NB4 (cell line): ENCODE data around the gene EPHA6.
A peak's percentile ranks its signal among the peaks of the same experiment; 100 is the strongest.

ENCODE experiments used
- DNase-seq: peaks from one replicate; pipeline ENCODE4 v3.0.0; 2010; ENCODE audit warnings: low read depth
- H3K4me3 ChIP-seq: one replicate; pipeline ENCODE4 v1.5.1; 2011; ENCODE audit warnings: mild to moderate bottlenecking, low read depth, low read length, moderate library complexity
- MYC ChIP-seq: IDR thresholded peaks from 2 replicates; pipeline ENCODE4 v1.6.1; 2011; ENCODE audit warnings: low read depth, low read length
- POLR2A ChIP-seq: IDR thresholded peaks from 2 replicates; pipeline ENCODE4 v1.6.1; 2011; ENCODE audit warnings: mild to moderate bottlenecking; ENCODE audit not compliant: insufficient read length; ENCODE audit errors: extremely low read depth
- TF ChIP-seq, protein P1 (sequence below): IDR thresholded peaks from one replicate; pipeline ENCODE4 v1.5.1; 2012; ENCODE audit warnings: low read depth, low read length
- TF ChIP-seq, protein P2 (sequence below): IDR thresholded peaks from 2 replicates; pipeline ENCODE4 v1.6.1; 2011; ENCODE audit warnings: low read depth, low read length

Gene EPHA6

DNA sequence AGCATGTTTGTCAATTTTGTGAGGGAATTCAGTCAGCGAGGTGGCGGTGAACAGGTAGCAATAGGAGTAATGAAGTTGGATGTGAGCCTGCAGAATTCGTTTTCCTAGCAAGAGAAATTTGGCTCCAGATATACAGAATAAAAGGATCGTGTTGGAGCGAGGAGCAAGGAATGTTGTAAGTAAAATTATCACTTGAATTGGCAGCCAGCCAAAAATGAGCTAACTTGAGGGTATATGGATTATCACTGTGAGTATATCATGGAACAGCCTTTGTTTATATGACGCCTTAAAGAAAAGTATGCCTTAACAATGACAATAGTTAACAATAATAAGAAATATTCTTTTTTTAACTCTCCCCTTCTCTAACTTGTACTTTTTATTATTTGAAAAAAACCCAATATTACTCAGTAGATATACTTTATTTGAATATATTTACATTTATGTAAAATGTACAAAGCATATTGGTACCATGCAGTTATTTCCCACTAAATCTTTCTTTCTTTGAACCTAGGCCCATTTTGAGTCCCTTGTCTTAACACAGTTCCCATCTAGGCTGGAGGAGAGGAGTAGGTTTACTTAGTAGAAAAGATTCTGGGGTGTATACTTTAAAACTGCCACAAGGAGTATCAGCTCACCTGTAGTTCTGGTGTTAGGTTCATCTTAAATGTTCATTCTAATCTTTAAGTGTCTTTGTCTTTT lies 29.3 kb downstream of the EPHA6 start:
- no peak overlapping the region for H3K4me3 ChIP-seq
- TF ChIP-seq, protein P1, sequence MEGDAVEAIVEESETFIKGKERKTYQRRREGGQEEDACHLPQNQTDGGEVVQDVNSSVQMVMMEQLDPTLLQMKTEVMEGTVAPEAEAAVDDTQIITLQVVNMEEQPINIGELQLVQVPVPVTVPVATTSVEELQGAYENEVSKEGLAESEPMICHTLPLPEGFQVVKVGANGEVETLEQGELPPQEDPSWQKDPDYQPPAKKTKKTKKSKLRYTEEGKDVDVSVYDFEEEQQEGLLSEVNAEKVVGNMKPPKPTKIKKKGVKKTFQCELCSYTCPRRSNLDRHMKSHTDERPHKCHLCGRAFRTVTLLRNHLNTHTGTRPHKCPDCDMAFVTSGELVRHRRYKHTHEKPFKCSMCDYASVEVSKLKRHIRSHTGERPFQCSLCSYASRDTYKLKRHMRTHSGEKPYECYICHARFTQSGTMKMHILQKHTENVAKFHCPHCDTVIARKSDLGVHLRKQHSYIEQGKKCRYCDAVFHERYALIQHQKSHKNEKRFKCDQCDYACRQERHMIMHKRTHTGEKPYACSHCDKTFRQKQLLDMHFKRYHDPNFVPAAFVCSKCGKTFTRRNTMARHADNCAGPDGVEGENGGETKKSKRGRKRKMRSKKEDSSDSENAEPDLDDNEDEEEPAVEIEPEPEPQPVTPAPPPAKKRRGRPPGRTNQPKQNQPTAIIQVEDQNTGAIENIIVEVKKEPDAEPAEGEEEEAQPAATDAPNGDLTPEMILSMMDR, result no peak
- TF ChIP-seq, protein P2, sequence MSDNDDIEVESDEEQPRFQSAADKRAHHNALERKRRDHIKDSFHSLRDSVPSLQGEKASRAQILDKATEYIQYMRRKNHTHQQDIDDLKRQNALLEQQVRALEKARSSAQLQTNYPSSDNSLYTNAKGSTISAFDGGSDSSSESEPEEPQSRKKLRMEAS, result no peak
- TF ChIP-seq POLR2A (no peak), MYC (no peak)
- DNase-seq, result no peak

DNA sequence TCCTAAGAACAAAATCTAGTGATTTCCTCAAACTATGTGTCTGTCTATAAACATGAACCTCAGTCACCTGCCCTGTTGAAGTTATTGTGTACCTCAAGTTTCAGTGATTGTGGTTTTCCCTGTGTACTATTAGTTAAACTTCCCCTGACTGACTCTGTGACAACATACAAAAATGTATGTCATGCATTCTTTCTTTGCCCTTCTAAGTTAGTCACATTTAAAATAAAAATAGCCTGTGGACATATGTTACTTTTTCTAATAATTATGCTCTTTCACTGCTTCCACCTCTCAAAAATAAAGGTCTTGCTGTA lies 29.8 kb downstream of the EPHA6 start:
- DNase-seq, result no peak
- no peak for TF ChIP-seq POLR2A
- TF ChIP-seq, protein P1, result no peak
- no peak for TF ChIP-seq MYC
- TF ChIP-seq, protein P2, result no peak
- no peak overlapping the region for H3K4me3 ChIP-seq

DNA sequence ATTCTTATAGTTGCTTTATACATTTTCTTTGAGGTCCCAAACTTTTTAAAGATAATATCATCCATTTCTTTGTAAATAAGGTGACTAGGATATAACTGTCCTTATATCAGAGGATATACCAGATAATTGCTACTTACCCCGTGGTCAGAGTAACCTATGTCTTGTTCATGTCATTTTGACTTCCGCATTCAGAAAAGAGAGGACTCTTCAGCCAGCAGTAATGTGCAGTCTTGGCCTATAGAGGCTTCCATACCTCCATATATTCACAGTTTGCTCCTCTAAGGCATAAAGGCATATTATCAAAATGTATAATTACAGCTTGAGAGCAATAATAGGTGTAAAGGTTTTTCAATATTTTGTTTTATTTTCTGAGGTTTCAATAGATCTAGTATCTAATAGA lies 38.5 kb downstream of the EPHA6 start:
- DNase-seq, result no peak
- TF ChIP-seq POLR2A (no peak), MYC (no peak)
- TF ChIP-seq, protein P2, result no peak
- TF ChIP-seq, protein P1, result no peak
- H3K4me3 ChIP-seq, result no peak overlapping the region

DNA sequence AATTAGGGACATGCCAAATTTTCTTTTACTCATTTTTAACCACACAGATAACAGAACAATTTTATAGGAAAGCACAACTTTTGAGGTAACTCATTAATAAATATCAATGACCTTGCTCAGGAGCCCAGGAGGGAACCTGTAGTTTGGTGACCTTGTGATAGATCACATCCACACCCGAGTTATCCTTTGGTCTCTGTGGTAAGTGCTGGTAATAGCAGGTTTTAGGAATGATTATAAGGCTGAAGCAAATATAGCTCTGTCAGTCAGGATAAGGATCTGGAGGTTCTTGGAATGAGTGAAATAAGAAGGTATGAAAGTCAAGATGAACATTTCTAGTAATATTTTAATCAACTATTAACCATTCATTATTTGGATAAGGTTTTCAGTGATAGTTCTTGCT lies 46.5 kb downstream of the EPHA6 start:
- DNase-seq, result no peak
- TF ChIP-seq POLR2A (no peak), MYC (no peak)
- TF ChIP-seq, protein P2, result no peak
- TF ChIP-seq, protein P1, result no peak
- no peak overlapping the region for H3K4me3 ChIP-seq

DNA sequence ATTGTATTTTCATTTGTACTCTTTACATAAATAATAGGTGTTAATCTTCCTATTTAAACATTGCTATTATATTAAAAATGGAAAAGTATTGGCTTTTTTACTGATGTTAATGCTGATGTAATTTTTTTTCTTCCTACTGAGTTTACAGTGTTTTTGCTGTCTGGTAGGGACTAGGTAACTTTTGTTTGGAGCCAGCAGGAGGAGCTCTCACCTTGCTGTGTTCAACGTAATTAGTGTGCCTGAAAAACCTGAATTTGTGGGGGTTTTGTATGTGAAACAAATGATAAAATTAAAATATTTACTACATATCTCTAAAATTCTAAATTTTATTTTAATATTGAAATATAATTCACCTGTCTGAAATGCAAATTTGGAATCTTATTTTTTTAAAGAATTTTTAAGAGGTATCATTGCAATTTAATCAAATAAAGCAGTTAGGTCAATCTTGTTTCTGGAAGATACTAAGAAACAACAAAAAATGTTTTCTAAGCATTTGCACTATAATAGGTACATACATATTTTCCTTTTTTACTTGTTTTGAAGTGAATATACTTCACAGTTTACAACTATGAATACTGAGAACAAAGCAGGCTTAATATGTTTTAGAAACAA lies 48.8 kb downstream of the EPHA6 start:
- DNase-seq, result peak; percentile 49
- TF ChIP-seq POLR2A, result no peak
- TF ChIP-seq, protein P1, result peak; percentile 58
- H3K4me3 ChIP-seq, result no peak overlapping the region
